A549 (cell line): ENCODE measurements around the gene EMSY. TPM values are rescaled to one million over a fixed set of nuclear protein-coding genes. Genes with fewer than 3 reads are reported as not detected.

ENCODE experiments used
- ATAC-seq, 2 experiments: fragments of 200-7000 bp in 1 of 2; fragments of >200 bp in 1 of 2; cut with Nextera tagmentation in 1 of 2; cut with Tn5 transposase in 1 of 2; 3 replicates each; pipeline versions ENCODE4 v1.8.0 to v1.9.1; 2018 to 2020; ENCODE audit warnings: mild to moderate bottlenecking in 1 of 2, moderate library complexity in 1 of 2
- CTCF ChIA-PET: fragments of 300-600 bp; sonication (Branson Sonifier 250); formaldehyde crosslinking; extraction: SDS; loops from one replicate; lab custom pipeline; 2021; ENCODE audit warnings: antibody characterized with exemption, inconsistent platforms; lab: Yijun Ruan, JAX
- POLR2A ChIA-PET: fragments of 350-600 bp; formaldehyde crosslinking; extraction: SDS; loops from one replicate; lab custom pipeline; 2021; ENCODE audit warnings: antibody characterized with exemption, inconsistent platforms; lab: Yijun Ruan, JAX
- DNase-seq, 2 experiments: peaks; one replicate each; pipeline versions ENCODE4 v3.0.0 to v3.0.0-alpha.2; 2011 to 2016; ENCODE audit warnings: low read depth in 1 of 2, low spot score in 1 of 2
- FAIRE-seq: peaks from 2 replicates; lab custom pipeline; 2011; peaks lifted over from hg19 to GRCh38; lab: Jason Lieb, UNC
- H3K27ac ChIP-seq, 2 experiments: fragments of >200 bp; sonication (Bioruptor Twin); formaldehyde crosslinking; 3 replicates each; pipeline ENCODE4 v1.5.1; 2016 to 2017
- H3K4me1 ChIP-seq: fragments of >200 bp; sonication (Bioruptor Twin); formaldehyde crosslinking; 3 replicates; pipeline ENCODE4 v1.6.1; 2016
- H3K4me2 ChIP-seq: fragments of >200 bp; sonication (Bioruptor Twin); formaldehyde crosslinking; 3 replicates; pipeline ENCODE4 v1.6.1; 2016
- H3K4me3 ChIP-seq: fragments of >200 bp; sonication (Bioruptor Twin); formaldehyde crosslinking; 3 replicates; pipeline ENCODE4 v1.5.1; 2016
- H3K9me3 ChIP-seq: fragments of >200 bp; sonication (Bioruptor Twin); formaldehyde crosslinking; 3 replicates; pipeline ENCODE4 v1.6.1; 2016
- ATOH8 ChIP-seq: fragments of 250-450 bp; sonication (Bioruptor Pico); IDR thresholded peaks from 2 replicates; pipeline ENCODE4 v1.5.0; 2020; ENCODE audit warnings: low read depth, mild to moderate bottlenecking, moderate library complexity
- CBX2 ChIP-seq: fragments of 200-600 bp; sonication (generic); IDR thresholded peaks from 2 replicates; pipeline ENCODE4 v1.6.1; 2016; ENCODE audit warnings: low read depth, mild to moderate bottlenecking, borderline replicate concordance
- CEBPB ChIP-seq, 2 experiments: fragments of >200 bp in 1 of 2; sonication (Bioruptor Twin) in 1 of 2; formaldehyde crosslinking in 1 of 2; IDR thresholded peaks; 2 replicates each; pipeline ENCODE4 v1.6.1; 2012 to 2016
- CHD4 ChIP-seq: fragments of 200-600 bp; sonication (generic); IDR thresholded peaks from 2 replicates; pipeline ENCODE4 v1.6.1; 2016; ENCODE audit warnings: antibody characterized with exemption, mild to moderate bottlenecking, borderline replicate concordance
- CTCF ChIP-seq: fragments of >200 bp; sonication (Bioruptor Twin); formaldehyde crosslinking; IDR thresholded peaks from 3 replicates; pipeline ENCODE4 v1.5.1; 2016
- EHF ChIP-seq: fragments of 250-450 bp; sonication (Bioruptor Pico); IDR thresholded peaks from 2 replicates; pipeline ENCODE4 v1.5.0; 2020; ENCODE audit warnings: mild to moderate bottlenecking
- ELK1 ChIP-seq: fragments of 150-350 bp; IDR thresholded peaks from 2 replicates; pipeline ENCODE4 v1.6.1; 2014; ENCODE audit warnings: low read depth, mild to moderate bottlenecking, low read length
- FOXS1 ChIP-seq: fragments of 250-450 bp; sonication (Bioruptor Pico); IDR thresholded peaks from 2 replicates; pipeline ENCODE4 v1.5.0; 2020; ENCODE audit warnings: mild to moderate bottlenecking, moderate library complexity
- HDAC2 ChIP-seq: fragments of 200-600 bp; sonication (generic); IDR thresholded peaks from 2 replicates; pipeline ENCODE4 v1.6.1; 2016
- HES2 ChIP-seq: fragments of >200 bp; sonication (Bioruptor Twin); formaldehyde crosslinking; IDR thresholded peaks from 2 replicates; pipeline ENCODE4 v1.6.1; 2016
- HEYL ChIP-seq: fragments of 250-450 bp; sonication (Bioruptor Pico); IDR thresholded peaks from 2 replicates; pipeline ENCODE4 v1.8.0; 2021; ENCODE audit warnings: mild to moderate bottlenecking, moderate library complexity
- HOXA7 ChIP-seq: fragments of 250-450 bp; sonication (Bioruptor Pico); IDR thresholded peaks from 2 replicates; pipeline ENCODE4 v1.5.0; 2020; ENCODE audit warnings: mild to moderate bottlenecking, moderate library complexity
- JUN ChIP-seq, 2 experiments: fragments of >200 bp; sonication (Bioruptor Twin); formaldehyde crosslinking; IDR thresholded peaks; 2 replicates in 1 of 2; 3 replicates in 1 of 2; pipeline ENCODE4 v1.6.1; 2016 to 2017
- JUNB ChIP-seq: fragments of >200 bp; sonication (Bioruptor Twin); formaldehyde crosslinking; IDR thresholded peaks from 2 replicates; pipeline ENCODE4 v1.6.1; 2016
- KDM5A ChIP-seq: fragments of 200-600 bp; sonication (generic); IDR thresholded peaks from 2 replicates; pipeline ENCODE4 v1.6.1; 2016; ENCODE audit warnings: antibody characterized with exemption, mild to moderate bottlenecking
- MAFK ChIP-seq: fragments of 450-650 bp; IDR thresholded peaks from 2 replicates; pipeline ENCODE4 v1.6.1; 2014; ENCODE audit not compliant: partially characterized antibody
- MYC ChIP-seq: IDR thresholded peaks from 2 replicates; pipeline ENCODE4 v1.6.1; 2012; ENCODE audit warnings: mild to moderate bottlenecking, inconsistent platforms, low read length, improper control_type of control experiment, borderline replicate concordance
- NFE2L2 ChIP-seq: fragments of 150-350 bp; conservative IDR thresholded peaks from 2 replicates; pipeline ENCODE4 v1.6.1; 2014; ENCODE audit warnings: low read length
- NR3C1 ChIP-seq: fragments of >200 bp; sonication (Bioruptor Twin); formaldehyde crosslinking; IDR thresholded peaks from 3 replicates; pipeline ENCODE4 v1.6.1; 2017
- PBX3 ChIP-seq: IDR thresholded peaks from 2 replicates; pipeline ENCODE4 v1.6.1; 2012
- PHF8 ChIP-seq: fragments of 200-600 bp; sonication (generic); IDR thresholded peaks from 2 replicates; pipeline ENCODE4 v1.6.1; 2016; ENCODE audit warnings: low read depth, mild to moderate bottlenecking, antibody characterized with exemption, moderate library complexity, borderline replicate concordance
- RFX5 ChIP-seq: fragments of 450-650 bp; IDR thresholded peaks from 2 replicates; pipeline ENCODE4 v1.7.1; 2014; ENCODE audit warnings: antibody characterized with exemption, mild to moderate bottlenecking, moderate library complexity
- TP53 ChIP-seq: fragments of 250-450 bp; sonication (Bioruptor Pico); IDR thresholded peaks from 2 replicates; pipeline ENCODE4 v1.5.0; 2021; ENCODE audit warnings: mild to moderate bottlenecking, moderate library complexity
- ZC3H11A ChIP-seq: fragments of 450-650 bp; IDR thresholded peaks from 2 replicates; pipeline ENCODE4 v1.6.1; 2014; ENCODE audit warnings: antibody characterized with exemption, mild to moderate bottlenecking
- ZFP36 ChIP-seq: fragments of 450-650 bp; IDR thresholded peaks from 2 replicates; pipeline ENCODE4 v1.6.1; 2014; ENCODE audit warnings: borderline replicate concordance; ENCODE audit not compliant: partially characterized antibody
- ZNF302 ChIP-seq: fragments of 250-450 bp; sonication (Bioruptor Pico); IDR thresholded peaks from 2 replicates; pipeline ENCODE4 v1.9.0; 2021; ENCODE audit warnings: inconsistent platforms, mild to moderate bottlenecking, moderate library complexity
- WGBS: methylation state at CpG from one replicate; pipeline ENCODE4 v1.1.6; 2017; ENCODE audit errors: missing lambda C conversion rate; 5-methylcytosine and 5-hydroxymethylcytosine counted together
- polyA plus RNA-seq, 4 experiments: library from polyadenylated mRNA; depleted of rRNA in 3 of 4; stranded (reverse); fragments of >200 nt; fragmentation: RNase III in 1 of 4; extraction: RNeasy Plus Mini Kit Qiagen cat#74134 plus additional on column Dnase treatment in 1 of 4; gene quantifications; 2 replicates in 3 of 4; 3 replicates in 1 of 4; pipeline ENCODE4 v1.2.3, GENCODE V29; 2011 to 2017

Gene EMSY
- polyA plus RNA-seq, 2 of the 4 experiments (the other 2 are of a cell fraction) = 11.2 to 23.0 TPM

GRCh38 chr11:76557466-76557865, 112.6 kb downstream of the EMSY start (continued):
- no peak for TF ChIP-seq CTCF
- TF ChIP-seq, all 56 proteins: peak for 0

- no peak overlapping the region for H3K4me3 ChIP-seq
- 47% methylated on average over 1 of the region's 1 CpG for WGBS
- CTCF ChIA-PET = no interaction called here
- H3K4me2 ChIP-seq = no peak overlapping the region
- no peak for FAIRE-seq
- no peak for TF ChIP-seq CBX2
- TF ChIP-seq MYC = no peak
- peak; percentile 58 for TF ChIP-seq MAFK
- no peak for TF ChIP-seq CEBPB (IDR thresholded peaks at IDR 0.05)
- no peak for TF ChIP-seq HDAC2
- TF ChIP-seq, all 56 proteins: peak for 1
- H3K4me1 ChIP-seq = no peaks in the 10 kb centered on the region
- DNase-seq = no peak
- H3K27ac ChIP-seq = no peak overlapping the region
- no peaks in the 10 kb centered on the region for H3K9me3 ChIP-seq
- no peak for ATAC-seq
- POLR2A ChIA-PET = no interaction called here
Measured at GRCh38 chr11:76558473-76558872, 113.7 kb downstream of the EMSY start.

- no peak for FAIRE-seq
- POLR2A ChIA-PET = no interaction called here
- no peak for DNase-seq
- H3K4me1 ChIP-seq = no peaks in the 10 kb centered on the region
- WGBS = 30% methylated on average over 1 of the region's 1 CpG
- CTCF ChIA-PET = no interaction called here
- H3K9me3 ChIP-seq = no peaks in the 10 kb centered on the region
- no peak overlapping the region for H3K4me3 ChIP-seq
- no peak overlapping the region for H3K4me2 ChIP-seq
- TF ChIP-seq NR3C1 (no peak), KDM5A (no peak), ELK1 (no peak), RFX5 (no peak), EHF (CRISPR knock-in tag) (no peak), HOXA7 (no peak), ZFP36 (no peak), FOXS1 (CRISPR knock-in tag) (no peak), ZC3H11A (no peak), MAFK (no peak), JUNB (no peak), PHF8 (no peak), JUN (IDR thresholded peaks at IDR 0.05) (no peak), ZNF302 (CRISPR knock-in tag) (no peak)
- H3K27ac ChIP-seq = no peak overlapping the region
- ATAC-seq = no peak
Measured at GRCh38 chr11:76558891-76559290, 114.1 kb downstream of the EMSY start.

- ChIA-PET POLR2A (no interaction called here), CTCF (no interaction called here)
- H3K4me2 ChIP-seq = no peak overlapping the region
- TF ChIP-seq PHF8 (no peak), NFE2L2 (no peak), CHD4 (no peak), HES2 (no peak), HEYL (CRISPR knock-in tag) (no peak), ATOH8 (CRISPR knock-in tag) (no peak), PBX3 (no peak), TP53 (CRISPR knock-in tag) (no peak)
Measured at GRCh38 chr11:76559346-76559745, 114.5 kb downstream of the EMSY start.

More at GRCh38 chr11:76559346-76559745, 114.5 kb downstream of the EMSY start:
- DNase-seq (no peak), ATAC-seq (no peak), FAIRE-seq (no peak)
- Histone ChIP-seq H3K9me3 (no peaks in the 10 kb centered on the region), H3K4me3 (no peak overlapping the region), H3K27ac (no peak overlapping the region), H3K4me1 (no peaks in the 10 kb centered on the region)
- 93% methylated on average over 1 of the region's 1 CpG for WGBS
